ENCODE measurements around the gene POLR3B.

The POLR3B gene

DNA sequence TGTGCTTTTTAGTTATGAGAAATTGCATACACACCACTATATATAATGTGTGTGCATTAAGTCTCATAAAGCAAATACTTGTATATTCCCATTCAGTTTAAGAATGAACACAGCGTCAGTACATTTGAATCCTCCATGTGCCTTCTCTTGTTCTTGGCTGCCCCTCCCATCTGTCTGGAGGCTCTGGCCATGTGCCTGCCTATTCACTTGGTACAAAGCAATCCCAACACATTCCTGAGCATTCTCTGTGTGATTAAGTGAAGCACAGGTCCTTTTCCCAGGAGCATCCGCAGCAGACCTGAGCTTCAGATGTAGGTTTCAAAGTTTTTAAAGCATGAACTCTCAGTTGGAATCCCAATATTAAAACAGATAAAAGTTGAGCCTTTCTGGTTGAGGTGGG is 58.7 kb downstream of the POLR3B start:
- no peak overlapping the region for H3K4me3 ChIP-seq (ENCODE audit: low read depth, low read length)
- H3K9ac ChIP-seq (ENCODE audit: low read depth, low read length) = no peak overlapping the region
- H3K27me3 ChIP-seq (ENCODE audit: control insufficient read depth, insufficient read depth, low read length) = no peaks in the 10 kb centered on the region
- H3K36me3 ChIP-seq (ENCODE audit: control insufficient read depth, insufficient read depth, low read length) = peaks cover 3% of the 10 kb centered on the region; the same call in 1 of the 2 replicates
- no peak overlapping the region for H3K27ac ChIP-seq (ENCODE audit: low read depth, low read length)
- H3K4me1 ChIP-seq (ENCODE audit: control insufficient read depth, insufficient read depth, low read length) = peaks cover 15% of the 10 kb centered on the region; the same call in 1 of the 2 replicates
- H3K9me3 ChIP-seq (ENCODE audit: control insufficient read depth, insufficient read depth, low read length) = no peaks in the 10 kb centered on the region

DNA sequence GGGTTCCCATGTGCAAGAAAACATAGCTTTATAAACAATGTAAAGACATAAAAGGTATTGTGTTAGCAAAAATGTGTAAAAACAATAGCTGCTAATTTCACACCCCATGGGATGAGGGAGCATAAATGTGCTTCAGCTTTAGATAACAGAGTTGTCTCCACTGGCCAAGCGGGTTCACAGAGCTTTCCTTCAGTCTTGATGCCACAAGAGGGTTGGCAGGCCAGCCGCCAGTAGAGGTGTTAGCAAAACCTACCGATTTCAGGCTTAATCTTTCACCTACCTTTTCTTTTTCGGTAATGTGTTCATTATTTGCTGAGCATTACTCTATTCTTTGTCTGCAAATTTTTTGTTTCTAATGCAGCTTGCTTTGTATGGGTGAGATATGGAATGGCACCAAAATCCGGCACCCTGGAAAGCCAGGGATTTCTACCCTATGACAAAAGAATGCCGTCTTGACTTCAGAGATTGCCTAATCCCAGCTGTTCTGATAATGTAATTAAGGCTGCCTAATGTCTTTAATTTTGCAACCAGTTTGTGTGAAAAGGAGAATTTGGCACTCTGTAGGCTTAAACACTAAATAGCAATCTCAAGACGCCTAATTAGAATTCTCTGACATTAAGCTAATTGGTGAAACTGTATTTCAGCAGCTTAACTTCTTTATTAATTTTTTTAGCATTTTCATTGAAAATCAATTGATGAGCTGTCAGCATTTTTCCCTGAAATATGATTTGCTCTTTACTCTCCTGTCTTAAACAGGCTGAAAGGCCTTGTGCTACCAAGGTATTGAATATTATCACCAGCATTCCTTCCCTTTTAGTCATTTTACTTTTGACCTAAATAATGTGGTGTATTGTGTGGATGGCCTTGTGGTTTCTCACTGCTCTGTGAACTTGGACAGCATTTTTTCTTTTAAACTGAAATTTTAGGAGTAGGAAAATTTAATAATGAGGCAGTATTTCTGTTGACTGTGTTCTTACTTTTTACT is 60.7 kb downstream of the POLR3B start:
- Histone ChIP-seq H3K9me3 (ENCODE audit: control insufficient read depth, insufficient read depth, low read length) (no peaks in the 10 kb centered on the region), H3K36me3 (ENCODE audit: control insufficient read depth, insufficient read depth, low read length) (0 out of 2 replicates have a peak, but pooled peaks cover 3% of the 10 kb centered on the region)

DNA sequence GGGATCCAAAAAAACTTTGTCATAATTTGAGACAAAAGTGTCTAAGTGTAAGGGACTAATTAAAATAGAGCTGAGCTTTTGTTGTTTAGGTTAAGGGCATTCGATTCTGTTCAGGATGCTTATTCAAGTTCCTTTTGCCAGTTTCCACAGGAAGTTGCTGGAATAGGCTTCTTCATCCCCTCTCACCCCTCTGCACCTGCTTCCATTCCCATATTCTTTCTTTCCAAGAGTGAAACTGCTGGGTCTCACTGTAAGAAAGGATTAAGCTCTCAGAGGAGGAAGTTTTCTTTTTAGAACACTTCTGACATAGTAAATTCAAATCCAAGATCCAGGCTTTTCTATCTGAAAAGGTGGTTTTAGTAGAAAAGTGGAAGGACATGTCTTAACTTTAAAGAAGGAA is 61.4 kb downstream of the POLR3B start:
- Histone ChIP-seq H3K9me3 (ENCODE audit: control insufficient read depth, insufficient read depth, low read length) (no peaks in the 10 kb centered on the region), H3K9ac (ENCODE audit: low read depth, low read length) (no peak overlapping the region), H3K27ac (ENCODE audit: low read depth, low read length) (peak overlapping the region; percentile 2), H3K27me3 (ENCODE audit: control insufficient read depth, insufficient read depth, low read length) (no peaks in the 10 kb centered on the region), H3K4me1 (ENCODE audit: control insufficient read depth, insufficient read depth, low read length) (peaks cover 15% of the 10 kb centered on the region; the same call in 1 of the 2 replicates), H3K36me3 (ENCODE audit: control insufficient read depth, insufficient read depth, low read length) (0 out of 2 replicates have a peak, but pooled peaks cover 3% of the 10 kb centered on the region), H3K4me3 (ENCODE audit: low read depth, low read length) (no peak overlapping the region)

More for the DNA sequence above, 60.7 kb downstream of the POLR3B start:
- H3K4me3 ChIP-seq (ENCODE audit: low read depth, low read length) = no peak overlapping the region
- peak overlapping the region; percentile 2 for H3K27ac ChIP-seq (ENCODE audit: low read depth, low read length)
- no peak overlapping the region for H3K9ac ChIP-seq (ENCODE audit: low read depth, low read length)
- no peaks in the 10 kb centered on the region for H3K27me3 ChIP-seq (ENCODE audit: control insufficient read depth, insufficient read depth, low read length)
- H3K4me1 ChIP-seq (ENCODE audit: control insufficient read depth, insufficient read depth, low read length) = peaks cover 15% of the 10 kb centered on the region; the same call in 1 of the 2 replicates

DNA sequence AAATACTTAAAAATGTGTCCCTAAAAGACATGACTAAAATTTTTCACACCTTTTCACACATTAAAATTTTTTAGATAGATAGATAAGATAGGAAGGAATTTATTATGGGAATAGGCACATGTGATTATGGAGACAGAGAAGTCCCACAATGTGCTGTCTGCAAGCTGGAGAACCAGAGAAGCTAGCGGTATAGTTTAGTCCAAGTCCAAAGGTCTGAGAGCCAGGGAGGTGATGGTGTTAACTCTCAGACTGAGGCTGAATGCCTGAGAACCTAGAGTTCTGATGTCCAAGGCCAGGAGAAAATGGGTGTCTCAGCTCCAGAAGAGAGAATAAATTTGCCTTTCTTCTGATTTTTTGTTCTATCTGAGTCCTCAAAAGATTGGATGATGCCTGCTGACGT is 65.7 kb downstream of the POLR3B start:
- H3K9ac ChIP-seq (ENCODE audit: low read depth, low read length) = no peak overlapping the region
- peaks cover 7% of the 10 kb centered on the region; the same call in 1 of the 2 replicates for H3K36me3 ChIP-seq (ENCODE audit: control insufficient read depth, insufficient read depth, low read length)
- no peaks in the 10 kb centered on the region for H3K9me3 ChIP-seq (ENCODE audit: control insufficient read depth, insufficient read depth, low read length)
- no peaks in the 10 kb centered on the region for H3K27me3 ChIP-seq (ENCODE audit: control insufficient read depth, insufficient read depth, low read length)
- no peak overlapping the region for H3K27ac ChIP-seq (ENCODE audit: low read depth, low read length)
- peaks cover 9% of the 10 kb centered on the region; the same call in 1 of the 2 replicates for H3K4me1 ChIP-seq (ENCODE audit: control insufficient read depth, insufficient read depth, low read length)
- no peak overlapping the region for H3K4me3 ChIP-seq (ENCODE audit: low read depth, low read length)

DNA sequence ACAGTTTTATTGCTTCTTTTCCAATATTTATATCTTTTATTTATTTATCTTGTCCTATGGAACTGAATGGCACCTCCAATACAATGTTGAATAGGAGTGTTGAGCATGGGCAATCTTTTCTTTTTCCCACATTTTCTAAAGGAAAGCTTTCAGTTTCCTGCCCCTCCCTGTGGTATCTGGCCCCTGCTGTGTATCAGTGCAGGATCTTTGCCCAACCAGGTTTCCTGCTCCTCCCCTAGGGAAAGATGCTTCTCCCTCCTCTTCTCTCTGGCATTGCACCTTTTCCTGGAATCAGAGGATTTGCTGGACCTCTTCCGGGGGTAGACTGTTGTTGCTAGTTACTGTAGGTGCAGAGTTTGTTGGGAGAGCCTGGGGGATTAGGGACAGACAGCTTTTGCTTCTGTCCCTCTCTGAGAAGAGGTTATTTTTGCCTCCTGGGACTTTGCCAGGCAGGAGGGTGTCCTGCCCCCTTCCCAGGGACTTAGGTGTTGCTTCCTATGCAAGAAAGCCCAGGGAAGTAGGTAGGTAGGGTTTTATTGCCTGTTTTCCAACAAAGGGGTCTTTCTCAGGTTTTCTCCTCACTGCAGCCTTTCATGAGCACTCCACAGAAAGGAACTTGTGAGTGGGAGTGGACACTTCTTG is 67.6 kb downstream of the POLR3B start:
- Histone ChIP-seq H3K9ac (ENCODE audit: low read depth, low read length) (no peak overlapping the region), H3K36me3 (ENCODE audit: control insufficient read depth, insufficient read depth, low read length) (peaks cover 7% of the 10 kb centered on the region; the same call in 1 of the 2 replicates), H3K27me3 (ENCODE audit: control insufficient read depth, insufficient read depth, low read length) (no peaks in the 10 kb centered on the region), H3K27ac (ENCODE audit: low read depth, low read length) (no peak overlapping the region), H3K4me1 (ENCODE audit: control insufficient read depth, insufficient read depth, low read length) (no peaks in the 10 kb centered on the region), H3K4me3 (ENCODE audit: low read depth, low read length) (no peak overlapping the region), H3K9me3 (ENCODE audit: control insufficient read depth, insufficient read depth, low read length) (no peaks in the 10 kb centered on the region)

DNA sequence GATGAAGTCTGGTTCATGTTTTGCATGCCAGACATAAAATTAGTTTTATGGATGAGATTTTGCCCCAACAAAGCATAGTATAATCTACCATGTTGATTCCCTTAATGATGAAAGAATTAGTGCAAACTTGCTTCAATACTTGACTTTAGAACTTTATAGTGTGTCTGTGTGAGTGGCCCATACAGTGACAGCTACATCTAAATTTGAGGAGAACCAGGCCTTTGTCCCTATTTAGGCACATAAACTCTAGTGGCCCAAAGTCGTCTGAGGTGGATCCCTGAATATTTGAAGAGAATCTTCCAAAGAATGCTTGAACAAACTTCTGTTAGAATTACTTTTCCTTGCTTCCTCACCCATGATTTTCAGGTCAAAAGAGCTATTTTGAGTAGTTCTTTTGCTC is 70.4 kb downstream of the POLR3B start:
- H3K9ac ChIP-seq (ENCODE audit: low read depth, low read length) = no peak overlapping the region
- H3K36me3 ChIP-seq (ENCODE audit: control insufficient read depth, insufficient read depth, low read length) = peaks cover 7% of the 10 kb centered on the region
- no peaks in the 10 kb centered on the region for H3K27me3 ChIP-seq (ENCODE audit: control insufficient read depth, insufficient read depth, low read length)
- no peaks in the 10 kb centered on the region for H3K4me1 ChIP-seq (ENCODE audit: control insufficient read depth, insufficient read depth, low read length)
- H3K27ac ChIP-seq (ENCODE audit: low read depth, low read length) = no peak overlapping the region
- no peaks in the 10 kb centered on the region for H3K9me3 ChIP-seq (ENCODE audit: control insufficient read depth, insufficient read depth, low read length)
- no peak overlapping the region for H3K4me3 ChIP-seq (ENCODE audit: low read depth, low read length)

DNA sequence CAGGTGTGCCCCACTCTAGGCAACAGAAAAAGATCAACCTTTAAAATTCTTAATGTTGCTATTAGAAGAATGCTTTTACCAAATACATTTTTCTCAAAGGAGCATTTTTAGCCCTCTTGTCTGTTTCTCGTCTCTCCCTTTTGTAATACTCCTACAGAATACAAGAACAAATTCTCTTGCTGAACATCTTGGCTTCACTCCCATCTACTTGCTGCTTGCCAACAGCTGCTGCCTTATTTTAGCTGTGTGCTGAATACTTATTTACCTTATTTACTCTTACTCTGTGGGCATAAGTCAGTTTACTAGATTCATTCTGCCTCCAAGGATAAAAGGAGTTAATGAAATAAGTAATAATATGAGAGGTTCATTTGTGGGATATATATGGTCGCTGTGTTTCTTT is 70.8 kb downstream of the POLR3B start:
- no peaks in the 10 kb centered on the region for H3K4me1 ChIP-seq (ENCODE audit: control insufficient read depth, insufficient read depth, low read length)
- no peak overlapping the region for H3K4me3 ChIP-seq (ENCODE audit: low read depth, low read length)
- no peak overlapping the region for H3K27ac ChIP-seq (ENCODE audit: low read depth, low read length)
- no peaks in the 10 kb centered on the region for H3K27me3 ChIP-seq (ENCODE audit: control insufficient read depth, insufficient read depth, low read length)
- peaks cover 7% of the 10 kb centered on the region for H3K36me3 ChIP-seq (ENCODE audit: control insufficient read depth, insufficient read depth, low read length)
- H3K9ac ChIP-seq (ENCODE audit: low read depth, low read length) = no peak overlapping the region
- no peaks in the 10 kb centered on the region for H3K9me3 ChIP-seq (ENCODE audit: control insufficient read depth, insufficient read depth, low read length)

DNA sequence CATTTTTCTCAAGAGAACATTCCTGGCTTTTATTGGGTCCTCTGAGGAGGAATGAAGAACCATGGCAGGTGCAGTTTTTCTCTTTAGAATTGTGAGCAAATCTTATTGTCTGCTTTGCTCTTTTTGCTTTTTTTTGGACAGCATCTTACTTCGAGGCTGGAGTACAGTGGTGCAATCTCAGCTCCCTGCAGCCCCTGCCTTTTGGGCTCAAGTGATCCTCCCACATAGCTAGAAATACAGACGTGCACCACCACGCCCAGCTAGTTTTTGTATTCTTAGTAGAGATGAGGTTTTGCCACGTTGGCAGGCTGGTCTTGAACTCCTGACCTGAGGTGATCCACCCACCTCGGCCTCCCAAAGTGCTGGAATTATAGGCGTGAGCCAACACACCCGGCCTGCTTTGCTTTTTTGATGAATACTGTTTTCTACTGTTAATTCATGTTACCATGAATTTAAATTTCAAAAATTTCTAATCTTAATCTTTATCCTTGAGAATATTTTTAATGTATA is 71.5 kb downstream of the POLR3B start:
- H3K27ac ChIP-seq (ENCODE audit: low read depth, low read length) = no peak overlapping the region
- H3K4me3 ChIP-seq (ENCODE audit: low read depth, low read length) = no peak overlapping the region
- no peaks in the 10 kb centered on the region for H3K9me3 ChIP-seq (ENCODE audit: control insufficient read depth, insufficient read depth, low read length)
- no peak overlapping the region for H3K9ac ChIP-seq (ENCODE audit: low read depth, low read length)
- H3K4me1 ChIP-seq (ENCODE audit: control insufficient read depth, insufficient read depth, low read length) = no peaks in the 10 kb centered on the region
- peaks cover 13% of the 10 kb centered on the region for H3K36me3 ChIP-seq (ENCODE audit: control insufficient read depth, insufficient read depth, low read length)
- no peaks in the 10 kb centered on the region for H3K27me3 ChIP-seq (ENCODE audit: control insufficient read depth, insufficient read depth, low read length)

DNA sequence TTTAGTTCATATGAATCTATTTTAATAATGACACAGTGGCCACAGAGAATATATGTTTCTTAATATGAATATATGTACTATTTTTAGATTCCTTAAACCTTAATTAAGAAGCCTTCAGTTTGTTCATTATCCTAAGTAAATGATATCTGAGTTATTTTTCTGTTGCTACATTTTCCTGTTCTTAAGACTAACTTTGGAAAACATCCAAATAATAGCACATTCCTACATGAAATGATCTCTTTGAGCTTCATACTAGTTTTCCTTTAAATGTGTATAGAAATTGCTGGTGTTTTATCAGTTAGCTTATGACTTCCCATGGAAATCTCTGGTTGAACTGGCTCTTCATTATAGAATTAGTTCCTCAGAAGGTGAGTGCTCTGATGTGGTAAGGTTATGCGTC is 72.1 kb downstream of the POLR3B start:
- Histone ChIP-seq H3K9me3 (ENCODE audit: control insufficient read depth, insufficient read depth, low read length) (no peaks in the 10 kb centered on the region), H3K4me3 (ENCODE audit: low read depth, low read length) (no peak overlapping the region), H3K27me3 (ENCODE audit: control insufficient read depth, insufficient read depth, low read length) (no peaks in the 10 kb centered on the region), H3K9ac (ENCODE audit: low read depth, low read length) (no peak overlapping the region), H3K4me1 (ENCODE audit: control insufficient read depth, insufficient read depth, low read length) (no peaks in the 10 kb centered on the region), H3K27ac (ENCODE audit: low read depth, low read length) (no peak overlapping the region), H3K36me3 (ENCODE audit: control insufficient read depth, insufficient read depth, low read length) (peaks cover 16% of the 10 kb centered on the region)

DNA sequence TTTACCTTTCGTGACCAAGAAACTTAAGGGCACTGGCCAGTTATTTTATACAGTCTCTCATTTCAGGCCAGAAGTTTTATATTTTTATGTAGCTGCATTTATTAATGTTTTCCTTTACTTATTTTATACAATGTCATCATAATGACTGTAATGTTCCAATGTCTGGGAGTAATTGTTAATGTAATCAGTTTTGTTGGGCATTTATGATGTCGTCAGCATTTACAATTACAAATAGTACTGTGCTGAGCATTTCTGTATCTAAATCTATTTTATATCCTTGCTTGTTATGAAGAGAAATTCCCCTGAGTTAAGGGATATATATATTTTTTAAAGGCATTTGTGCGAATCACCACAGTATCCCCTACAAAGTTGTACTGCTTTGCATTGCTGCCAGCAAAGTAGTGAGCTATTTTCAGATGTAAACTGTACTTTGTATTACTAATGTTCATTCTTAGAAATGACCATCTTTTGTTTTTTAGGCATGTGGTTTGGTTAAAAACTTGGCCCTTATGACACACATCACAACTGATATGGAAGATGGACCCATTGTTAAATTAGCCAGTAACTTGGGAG is 74.4 kb downstream of the POLR3B start:
- no peaks in the 10 kb centered on the region for H3K4me1 ChIP-seq (ENCODE audit: control insufficient read depth, insufficient read depth, low read length)
- H3K9ac ChIP-seq (ENCODE audit: low read depth, low read length) = no peak overlapping the region
- no peak overlapping the region for H3K27ac ChIP-seq (ENCODE audit: low read depth, low read length)
- H3K27me3 ChIP-seq (ENCODE audit: control insufficient read depth, insufficient read depth, low read length) = no peaks in the 10 kb centered on the region
- no peaks in the 10 kb centered on the region for H3K9me3 ChIP-seq (ENCODE audit: control insufficient read depth, insufficient read depth, low read length)
- H3K4me3 ChIP-seq (ENCODE audit: low read depth, low read length) = no peak overlapping the region
- H3K36me3 ChIP-seq (ENCODE audit: control insufficient read depth, insufficient read depth, low read length) = peaks cover 26% of the 10 kb centered on the region
